ENCODE results near the gene KRTAP12-4.
"Not testable (repeated sequence)": the region's sequence is repeated elsewhere in the genome, so short reads cannot be mapped to it uniquely, and the experiment has no call there.

Gene KRTAP12-4

GRCh38 chr21:44686843-44687561, 32.5 kb upstream of the KRTAP12-4 start:
- no peak for DNase-seq

DNA sequence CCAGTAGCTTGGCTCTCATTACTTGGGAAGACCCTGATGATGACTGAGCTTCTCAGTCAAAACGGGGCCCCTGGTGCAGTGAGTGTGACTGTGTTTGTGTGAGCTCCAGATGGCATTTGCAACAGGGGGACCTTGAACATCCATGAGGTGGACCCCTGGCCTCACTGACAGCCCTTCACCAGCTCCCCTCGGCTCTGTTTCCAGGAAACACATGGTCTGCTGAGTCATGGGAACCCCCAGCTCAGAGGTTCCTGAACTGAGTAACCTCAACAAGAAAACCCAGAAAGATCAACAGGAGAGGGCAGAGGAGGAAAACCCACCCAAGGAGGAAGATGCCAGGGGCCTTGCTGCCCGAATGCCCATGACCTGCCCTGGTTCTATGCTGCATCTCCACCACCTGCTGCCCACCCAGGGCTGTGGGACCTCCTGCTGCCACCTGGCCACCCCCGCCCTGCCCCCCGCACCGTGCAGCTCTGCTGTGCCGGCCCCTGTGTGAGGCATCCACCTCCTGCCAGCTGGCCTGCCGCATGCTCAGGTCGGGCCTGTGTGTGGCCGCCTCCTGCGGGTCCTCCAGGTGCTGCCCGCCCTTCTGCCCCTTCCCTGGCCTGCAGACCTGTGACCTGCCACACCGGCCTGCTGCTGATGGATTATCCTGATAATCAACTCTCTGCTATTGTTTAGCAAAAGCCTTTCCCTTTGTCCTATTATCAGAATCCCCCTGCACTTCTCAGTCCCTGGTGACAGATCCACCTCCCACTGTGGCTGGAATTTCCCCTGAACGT, 31.7 kb upstream of the KRTAP12-4 start:
- DNase-seq: no peak

GRCh38 chr21:44685050-44685449, 30.6 kb upstream of the KRTAP12-4 start:
- DNase-seq: not testable (repeated sequence)

DNA sequence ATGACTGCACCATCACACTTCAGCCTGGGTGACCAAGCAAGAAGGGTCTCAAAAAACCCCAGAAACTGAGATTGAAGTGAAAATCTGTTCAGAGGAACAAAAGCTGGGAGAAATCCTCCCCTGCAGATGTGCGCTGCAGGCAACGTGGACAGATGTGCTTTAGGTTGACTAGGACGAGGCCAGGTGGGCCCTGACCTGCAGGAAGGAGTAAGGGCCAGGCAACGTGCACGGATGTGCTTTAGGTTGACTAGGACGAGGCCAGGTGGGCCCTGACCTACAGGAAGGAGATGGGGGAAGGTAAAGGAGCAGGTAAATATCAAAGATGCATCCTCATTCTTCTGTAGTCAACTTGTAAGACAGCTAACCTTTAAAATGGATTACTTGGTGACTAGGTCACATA, 30.0 kb upstream of the KRTAP12-4 start:
- no peak for DNase-seq

DNA sequence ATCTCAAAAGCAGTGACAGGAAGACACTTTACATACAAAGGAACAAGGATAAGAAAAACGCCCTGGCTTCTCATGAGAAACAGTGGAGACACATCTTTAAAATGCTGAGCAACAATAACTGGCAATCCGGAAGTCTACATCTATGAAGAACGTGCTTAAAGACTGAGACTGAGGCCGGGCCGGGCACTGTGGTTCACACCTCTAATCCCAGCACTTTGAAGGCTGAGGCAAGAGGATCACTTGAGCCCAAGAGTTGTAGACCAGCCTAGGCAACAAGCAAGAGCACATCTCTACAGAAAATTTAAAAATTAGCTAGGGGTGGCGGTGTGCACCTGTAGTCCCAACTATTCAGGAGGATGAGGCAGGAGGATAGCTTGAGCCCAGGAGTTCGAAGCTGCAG, 29.6 kb upstream of the KRTAP12-4 start:
- no peak for DNase-seq

- DNase-seq: no peak
Observed at GRCh38 chr21:44682580-44683151, 28.2 kb upstream of the KRTAP12-4 start.

DNA sequence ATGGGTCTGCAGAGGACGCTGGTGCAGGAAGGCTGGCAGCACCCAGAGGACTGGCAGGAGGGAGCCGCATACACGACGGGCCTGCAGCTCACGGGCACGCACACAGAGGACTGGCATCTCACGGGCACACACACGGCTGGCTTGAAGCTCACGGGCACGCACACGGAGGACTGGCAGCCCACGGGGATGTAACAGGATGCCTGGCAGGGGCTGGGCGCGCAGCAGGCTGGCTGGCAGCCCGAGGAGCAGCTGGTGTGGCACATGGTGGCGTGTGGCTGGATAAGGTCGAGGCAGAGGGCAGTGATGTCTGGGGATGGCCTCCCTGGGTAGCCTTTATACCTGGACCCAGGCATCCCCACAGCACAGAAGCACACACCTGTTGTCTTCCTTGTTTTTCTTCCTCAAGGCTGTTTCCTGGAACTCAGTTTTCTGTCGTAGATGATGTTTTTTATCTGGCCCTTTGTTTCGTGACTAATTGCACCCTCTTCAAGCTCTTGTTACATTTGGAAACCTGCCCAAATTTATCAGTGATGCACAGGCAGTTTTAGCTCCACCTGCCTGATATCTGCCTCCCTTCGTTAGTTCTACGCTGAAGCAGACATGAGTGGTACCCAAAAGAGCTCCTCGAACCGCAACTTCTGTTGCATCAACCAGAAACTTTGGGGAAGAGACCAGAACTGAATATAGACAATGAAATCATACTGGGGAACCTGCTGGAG, 27.6 kb upstream of the KRTAP12-4 start, which contains the start of gene KRTAP12-1:
KRTAP12-1 (minus strand) TSS at position 303 of the 719 bp plus-strand sequence; CDS start at position 263, 40 bp downstream.
- no peak for DNase-seq

GRCh38 chr21:44681152-44681551, 26.7 kb upstream of the KRTAP12-4 start:
- DNase-seq: no peak

- no peak for DNase-seq
Observed at GRCh38 chr21:44677881-44678280, 23.4 kb upstream of the KRTAP12-4 start.

DNA sequence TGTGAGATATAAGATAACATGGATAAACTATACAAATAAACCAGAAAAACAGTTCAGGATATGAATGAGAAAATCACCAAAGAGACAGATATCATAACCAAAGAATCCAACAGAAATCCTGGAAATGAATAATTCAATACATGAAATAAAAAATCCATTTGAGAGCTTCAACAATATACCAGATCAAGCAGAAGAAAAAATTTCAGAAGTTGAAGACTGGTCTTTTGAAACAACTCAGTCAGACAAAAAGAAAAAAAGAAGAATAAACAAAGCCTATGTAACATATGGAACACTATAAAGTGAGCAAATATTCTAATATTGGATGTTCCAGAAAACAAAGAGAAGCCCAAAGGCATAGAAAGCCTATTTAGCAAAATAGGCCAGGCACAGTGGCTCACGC, 17.5 kb upstream of the KRTAP12-4 start:
- DNase-seq: no peak

- no peak for DNase-seq
Observed at GRCh38 chr21:44670642-44671432, 16.4 kb upstream of the KRTAP12-4 start.

GRCh38 chr21:44667612-44668011, 13.2 kb upstream of the KRTAP12-4 start:
- DNase-seq: no peak

DNA sequence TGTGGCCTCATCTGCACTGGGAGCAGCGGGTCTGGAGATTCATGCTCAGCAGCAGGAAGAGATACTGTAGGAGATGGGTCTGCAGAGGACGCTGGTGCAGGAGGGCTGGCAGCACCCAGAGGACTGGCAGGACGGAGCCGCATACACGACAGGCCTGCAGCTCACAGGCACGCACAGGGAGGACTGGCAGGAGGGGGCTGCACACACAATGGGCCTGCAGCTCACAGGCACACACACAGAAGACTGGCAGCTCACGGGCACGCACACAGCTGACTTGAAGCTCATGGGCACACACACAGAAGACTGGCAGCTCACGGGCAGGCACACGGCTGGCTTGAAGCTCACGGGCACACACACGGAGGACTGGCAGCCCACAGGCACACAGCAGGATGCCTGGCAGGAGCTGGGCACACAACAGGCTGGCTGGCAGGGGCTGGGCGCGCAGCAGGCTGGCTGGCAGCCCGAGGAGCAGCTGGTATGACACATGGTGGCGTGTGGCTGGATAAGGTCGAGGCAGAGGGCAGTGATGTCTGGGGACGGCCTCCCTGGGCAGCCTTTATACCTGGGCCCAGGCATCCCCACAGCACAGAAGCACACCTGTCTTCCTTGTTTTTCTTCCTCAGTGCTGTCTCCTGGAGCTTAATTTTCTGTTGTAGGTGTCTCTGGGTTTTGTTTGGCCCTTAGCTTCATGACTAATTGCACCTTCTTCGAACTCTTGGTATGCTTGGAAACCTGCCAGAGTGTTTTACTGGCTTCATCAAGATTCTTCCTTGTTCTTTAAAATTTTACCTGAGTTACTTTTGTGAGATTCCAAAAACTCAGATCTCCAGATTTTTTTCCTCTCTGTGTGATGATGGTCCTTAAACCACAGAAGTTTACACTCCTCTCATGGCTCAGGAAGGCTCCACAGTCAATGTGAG, 12.2 kb upstream of the KRTAP12-4 start, which contains the start of gene KRTAP12-2:
KRTAP12-2 (minus strand) TSS at position 527 of the 920 bp plus-strand sequence; CDS start at position 486, 41 bp downstream.
- no peak for DNase-seq

GRCh38 chr21:44664691-44665090, 10.2 kb upstream of the KRTAP12-4 start:
- DNase-seq: no peak

GRCh38 chr21:44661567-44661966, 7.1 kb upstream of the KRTAP12-4 start:
- DNase-seq: not testable (repeated sequence)

DNA sequence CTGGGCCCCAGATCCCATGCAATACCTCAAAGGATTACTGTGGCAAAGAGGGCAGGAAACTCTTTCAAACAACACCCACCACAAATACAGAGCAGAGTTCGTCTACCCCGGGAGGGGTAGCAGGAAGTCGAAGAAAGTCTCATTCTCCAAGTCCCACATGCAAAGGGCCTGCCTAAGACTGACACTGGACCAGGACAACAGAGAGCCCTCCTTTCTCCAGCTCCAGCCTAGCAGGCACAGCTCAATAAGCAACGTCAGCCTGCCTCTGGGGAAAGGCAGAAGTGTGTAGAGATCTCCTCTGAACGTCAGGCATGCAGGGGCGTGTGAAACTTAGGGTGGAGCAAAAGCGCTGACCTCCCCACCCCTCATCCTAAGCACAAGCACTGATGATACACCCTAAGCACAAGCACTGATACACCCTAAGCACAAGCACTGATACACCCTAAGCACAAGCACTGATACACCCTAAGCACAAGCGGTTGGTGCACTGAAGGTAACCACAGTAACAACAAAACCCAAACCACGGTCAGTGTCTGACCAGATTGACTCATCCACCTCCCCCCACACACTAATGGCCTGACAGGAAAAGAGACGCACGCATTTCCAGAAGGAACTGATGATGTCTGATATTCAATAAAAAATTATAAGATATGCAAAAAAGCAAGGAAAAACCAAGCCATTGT, 4.6 kb upstream of the KRTAP12-4 start:
- DNase-seq: peak in 1 of 2 donors; percentile 46

DNA sequence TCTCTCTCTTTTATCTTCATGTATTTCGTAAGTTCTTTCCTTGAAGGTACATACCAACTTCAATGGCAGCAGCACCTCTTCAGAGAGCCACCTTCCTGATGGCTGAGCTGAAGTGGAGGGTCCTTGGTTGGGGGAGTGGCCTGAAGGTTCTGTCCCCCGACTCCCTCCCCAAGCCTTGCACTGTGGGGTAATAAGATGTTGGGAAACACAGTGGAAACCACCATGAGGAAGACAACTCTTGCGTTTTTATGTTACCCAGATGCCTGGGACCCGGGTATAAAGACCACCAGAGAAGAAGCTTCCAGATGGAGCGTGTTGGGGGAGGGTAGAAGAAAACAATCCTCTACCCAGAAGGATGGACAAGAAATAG, 4.1 kb upstream of the KRTAP12-4 start:
- DNase-seq: no peak

DNA sequence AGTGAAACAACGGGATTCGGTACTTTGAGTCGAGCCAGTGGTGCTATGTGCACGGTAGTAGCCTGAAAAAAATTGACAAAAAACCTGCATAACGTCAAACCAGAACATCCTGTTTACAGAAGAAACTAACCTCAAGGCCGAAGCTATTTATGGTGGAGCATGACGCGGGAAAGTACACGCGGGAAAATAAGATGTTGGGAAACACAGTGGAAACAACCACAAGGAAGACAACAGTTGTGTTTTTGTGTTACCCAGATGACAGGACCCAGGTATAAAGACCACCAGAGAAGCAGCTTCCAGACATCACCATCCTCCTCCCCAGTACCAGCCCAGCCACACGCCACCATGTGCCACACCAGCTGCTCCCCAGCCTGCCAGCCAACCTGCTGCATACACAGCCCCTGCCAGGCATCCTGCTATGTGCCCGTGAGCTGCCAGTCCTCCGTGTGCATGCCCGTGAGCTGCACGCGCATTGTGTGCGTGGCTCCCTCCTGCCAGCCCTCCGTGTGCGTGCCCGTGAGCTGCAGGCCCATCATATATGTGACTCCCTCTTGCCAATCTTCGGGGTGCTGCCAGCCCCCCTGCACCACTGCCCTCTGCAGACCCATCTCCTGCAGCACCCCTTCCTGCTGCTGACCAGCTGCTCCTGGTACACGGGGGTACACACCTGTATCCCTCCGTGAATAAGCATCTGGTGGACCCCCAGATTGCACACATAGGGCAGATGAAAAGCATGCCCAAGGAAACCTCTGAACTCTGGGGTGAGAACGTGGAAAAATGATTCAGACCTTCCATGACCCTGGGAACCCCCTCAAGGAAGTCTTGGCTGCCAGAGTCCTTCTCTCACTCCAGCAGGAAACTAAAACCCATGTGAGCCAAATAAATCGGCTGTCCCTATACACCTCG, 3.4 kb upstream of the KRTAP12-4 start, which contains the start of gene KRTAP12-3:
KRTAP12-3 (plus strand) TSS at position 298 of the 906 bp plus-strand sequence; CDS start at position 346, 48 bp downstream.
- peak; percentile 68 to 84 for DNase-seq

- DNase-seq: no peak
Observed at GRCh38 chr21:44656868-44657267, 2.4 kb upstream of the KRTAP12-4 start.
